ENCODE results near the gene LEPR. TPM values are rescaled to one million over a fixed set of nuclear protein-coding genes. Genes with fewer than 3 reads are reported as not detected.

Gene LEPR
- total RNA-seq, 1 donor from 2014 or later = 12.4 TPM

DNA sequence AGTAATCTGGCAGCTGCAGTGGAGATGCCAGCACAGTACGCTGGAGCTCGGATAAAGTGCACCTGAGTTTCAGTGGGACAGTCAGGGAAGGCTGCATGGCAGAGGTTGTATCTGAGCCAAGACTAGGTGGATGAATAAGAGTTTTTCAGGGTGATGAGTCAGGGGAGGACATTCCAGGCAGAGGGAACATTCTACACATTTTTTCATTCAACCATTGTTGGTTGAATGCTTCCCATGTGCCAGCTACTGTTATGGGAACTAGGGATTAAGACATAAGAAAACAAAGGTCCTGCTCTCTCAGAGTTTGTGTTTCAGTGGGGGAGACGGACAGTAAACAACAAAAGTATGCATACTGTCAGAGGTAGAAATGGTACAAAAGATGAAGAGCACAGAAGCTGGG is 5.2 kb downstream of the LEPR start:
- H3K4me3 ChIP-seq (ENCODE audit: low read depth, low read length) = no peak overlapping the region
- peak; percentile 96 for DNase-seq (ENCODE audit: low read depth)
- TF ChIP-seq, protein P1, sequence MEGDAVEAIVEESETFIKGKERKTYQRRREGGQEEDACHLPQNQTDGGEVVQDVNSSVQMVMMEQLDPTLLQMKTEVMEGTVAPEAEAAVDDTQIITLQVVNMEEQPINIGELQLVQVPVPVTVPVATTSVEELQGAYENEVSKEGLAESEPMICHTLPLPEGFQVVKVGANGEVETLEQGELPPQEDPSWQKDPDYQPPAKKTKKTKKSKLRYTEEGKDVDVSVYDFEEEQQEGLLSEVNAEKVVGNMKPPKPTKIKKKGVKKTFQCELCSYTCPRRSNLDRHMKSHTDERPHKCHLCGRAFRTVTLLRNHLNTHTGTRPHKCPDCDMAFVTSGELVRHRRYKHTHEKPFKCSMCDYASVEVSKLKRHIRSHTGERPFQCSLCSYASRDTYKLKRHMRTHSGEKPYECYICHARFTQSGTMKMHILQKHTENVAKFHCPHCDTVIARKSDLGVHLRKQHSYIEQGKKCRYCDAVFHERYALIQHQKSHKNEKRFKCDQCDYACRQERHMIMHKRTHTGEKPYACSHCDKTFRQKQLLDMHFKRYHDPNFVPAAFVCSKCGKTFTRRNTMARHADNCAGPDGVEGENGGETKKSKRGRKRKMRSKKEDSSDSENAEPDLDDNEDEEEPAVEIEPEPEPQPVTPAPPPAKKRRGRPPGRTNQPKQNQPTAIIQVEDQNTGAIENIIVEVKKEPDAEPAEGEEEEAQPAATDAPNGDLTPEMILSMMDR (conservative IDR thresholded peaks at IDR 0.05; ENCODE audit: low read depth, low read length) = no peak

DNA sequence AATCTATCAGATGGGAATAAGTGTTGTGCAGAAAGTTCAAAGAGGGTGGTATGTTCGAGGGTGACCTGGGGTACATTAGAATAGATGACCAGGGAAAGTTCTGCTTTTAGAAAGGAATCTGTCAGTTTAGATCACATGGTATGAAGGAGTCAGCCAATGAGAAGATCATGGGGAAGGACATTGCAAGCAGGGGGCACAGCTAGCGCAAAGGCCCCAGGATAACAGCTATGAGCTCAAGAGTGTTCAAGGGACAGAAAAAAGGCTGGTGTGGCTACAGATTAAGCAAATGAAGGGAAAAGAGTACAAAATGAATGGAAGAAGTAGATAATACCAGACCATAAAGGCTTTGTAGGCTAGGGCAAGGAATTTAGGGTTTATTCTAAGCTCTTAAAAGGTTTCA is 8.6 kb downstream of the LEPR start:
- TF ChIP-seq, protein P1 (conservative IDR thresholded peaks at IDR 0.05; ENCODE audit: low read depth, low read length) = no peak
- H3K4me3 ChIP-seq (ENCODE audit: low read depth, low read length) = no peak overlapping the region
- no peak for DNase-seq (ENCODE audit: low read depth)

DNA sequence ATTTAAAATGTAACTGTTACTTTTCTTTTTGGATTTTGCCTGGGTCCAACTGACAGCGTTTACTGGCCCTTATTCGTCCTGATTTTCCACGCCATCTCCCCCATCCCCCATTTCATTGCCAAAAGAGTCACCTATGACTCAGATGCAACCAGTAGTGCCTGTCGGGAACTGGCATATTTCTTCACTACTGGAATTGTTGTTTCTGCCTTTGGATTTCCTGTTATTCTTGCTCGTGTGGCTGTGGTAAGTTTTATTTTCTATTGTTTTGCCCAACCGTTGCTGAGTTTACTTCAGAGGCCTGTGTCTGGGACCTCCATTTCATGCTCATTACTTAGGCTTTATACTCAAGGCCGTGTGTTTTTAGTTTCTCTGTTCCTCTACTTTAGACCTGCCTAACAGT is 9.3 kb downstream of the LEPR start:
- peak overlapping the region; percentile 20 for H3K4me3 ChIP-seq (ENCODE audit: low read depth, low read length)
- DNase-seq (ENCODE audit: low read depth) = no peak
- TF ChIP-seq, protein P1 (conservative IDR thresholded peaks at IDR 0.05; ENCODE audit: low read depth, low read length) = no peak

DNA sequence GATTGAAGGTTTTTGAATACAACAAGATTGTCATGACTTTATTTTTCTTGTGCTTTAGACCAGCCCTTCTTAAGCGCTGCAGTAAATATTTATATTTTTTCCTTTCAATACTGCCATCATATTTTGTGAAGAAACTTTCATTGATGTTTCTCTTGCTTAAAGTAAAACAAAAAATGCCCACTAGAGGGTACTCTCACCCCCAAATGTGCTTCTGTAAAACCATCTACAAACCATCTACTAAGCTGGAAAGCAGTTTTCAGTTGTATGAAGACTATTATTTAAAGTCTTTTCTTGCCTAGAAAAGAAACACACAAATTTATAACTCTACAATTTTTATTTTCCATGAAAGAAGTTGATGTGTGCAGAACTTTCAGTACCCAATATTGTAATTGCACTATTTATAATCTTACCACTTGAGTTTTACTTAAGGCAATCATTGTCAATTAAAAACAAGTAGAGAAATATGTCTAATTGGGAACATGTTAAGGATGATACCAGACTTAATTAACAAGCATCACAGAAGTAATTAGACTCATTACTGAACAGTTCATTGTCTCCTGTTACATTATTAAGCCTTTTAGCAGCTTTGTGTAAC is 10.7 kb downstream of the LEPR start:
- TF ChIP-seq, protein P1 (conservative IDR thresholded peaks at IDR 0.05; ENCODE audit: low read depth, low read length) = peak; percentile 66
- no peak for DNase-seq (ENCODE audit: low read depth)
- no peak overlapping the region for H3K4me3 ChIP-seq (ENCODE audit: low read depth, low read length)

DNA sequence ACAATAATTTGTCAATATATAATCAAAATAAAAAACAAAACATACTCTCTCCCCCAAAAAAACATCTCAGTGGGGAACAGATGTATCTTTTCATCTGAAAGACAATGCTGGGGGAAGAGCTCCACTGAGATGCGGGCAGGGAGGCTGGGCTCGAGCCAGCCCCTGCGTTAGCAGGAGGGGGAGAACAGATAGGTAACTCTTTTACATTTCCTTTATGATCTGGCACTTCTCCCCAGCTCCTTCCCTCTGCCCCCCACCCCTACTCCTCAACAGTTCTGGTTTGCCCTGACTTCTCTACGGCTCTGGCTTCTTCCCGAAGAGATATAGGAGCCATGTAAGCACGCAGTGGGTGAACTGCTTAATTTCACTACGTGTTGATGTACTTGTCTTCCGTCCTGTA is 12.4 kb downstream of the LEPR start:
- no peak overlapping the region for H3K4me3 ChIP-seq (ENCODE audit: low read depth, low read length)
- TF ChIP-seq, protein P1 (conservative IDR thresholded peaks at IDR 0.05; ENCODE audit: low read depth, low read length) = no peak
- no peak for DNase-seq (ENCODE audit: low read depth)

DNA sequence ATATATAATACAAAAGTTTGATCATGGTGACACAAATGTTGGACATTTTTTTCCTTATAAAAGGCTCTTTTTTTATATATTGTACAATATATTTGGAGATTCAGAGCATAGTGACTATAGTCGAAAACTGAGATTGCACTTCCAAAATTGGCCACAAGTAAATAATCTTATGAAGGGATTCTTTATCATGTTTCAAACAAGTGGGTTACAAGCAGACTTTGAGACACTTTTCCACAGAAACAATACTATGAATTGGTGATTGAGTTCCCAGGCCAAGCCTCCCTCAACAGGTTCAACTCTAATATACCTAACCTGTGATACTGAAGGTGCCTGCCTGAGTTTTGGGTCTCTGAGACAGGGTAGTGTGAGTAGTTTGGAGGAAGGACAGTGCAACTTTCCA is 13.8 kb downstream of the LEPR start:
- TF ChIP-seq, protein P1 (conservative IDR thresholded peaks at IDR 0.05; ENCODE audit: low read depth, low read length) = peak; percentile 18
- no peak overlapping the region for H3K4me3 ChIP-seq (ENCODE audit: low read depth, low read length)
- DNase-seq (ENCODE audit: low read depth) = no peak

DNA sequence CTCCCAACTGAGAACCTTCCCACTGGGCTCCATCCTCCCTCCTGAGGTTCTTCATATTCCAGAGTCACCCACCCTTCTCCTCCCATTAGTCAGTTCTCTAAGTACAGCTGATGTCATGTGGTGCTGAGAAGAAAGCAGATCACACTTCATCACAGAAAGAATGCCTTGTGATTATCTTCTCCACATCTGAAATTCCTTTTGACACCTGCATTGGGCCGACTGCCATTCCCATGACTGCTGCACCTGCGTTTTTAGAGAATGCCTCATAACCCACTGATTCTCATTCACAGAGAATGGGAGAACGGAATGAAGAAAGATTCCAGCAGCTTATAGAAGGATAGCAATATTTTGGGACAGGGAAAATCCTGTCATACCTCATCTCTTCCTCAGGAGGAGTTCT is 14.3 kb downstream of the LEPR start:
- no peak overlapping the region for H3K4me3 ChIP-seq (ENCODE audit: low read depth, low read length)
- TF ChIP-seq, protein P1 (conservative IDR thresholded peaks at IDR 0.05; ENCODE audit: low read depth, low read length) = no peak
- DNase-seq (ENCODE audit: low read depth) = no peak

Data from epithelial cell of proximal tubule (primary cell).